Esophagus squamous epithelium (tissue), 5 donors: ENCODE measurements around the gene USH2A. TPM values are rescaled to one million over a fixed set of nuclear protein-coding genes. Genes with fewer than 3 reads are reported as not detected.

Experiments used
- DNase-seq: peaks from one replicate; lab custom pipeline; 2025; lab: John Stamatoyannopoulos, UW
- H3K27ac ChIP-seq, 4 donors: fragments of 200-600 bp; sonication (generic); one replicate each; pipeline ENCODE4 v1.5.1; 2016 to 2019; ENCODE audit warnings: mild to moderate bottlenecking in 1 of 4
- H3K27me3 ChIP-seq, 4 donors: fragments of 200-600 bp; sonication (generic); 1 replicate in 3 of 4; 2 replicates in 1 of 4; pipeline versions ENCODE4 v1.5.1 to v1.6.0; 2017 to 2021; ENCODE audit warnings: antibody characterized with exemption in 1 of 4
- H3K36me3 ChIP-seq, 3 donors: fragments of 200-600 bp; sonication (generic); one replicate each; pipeline ENCODE4 v1.5.1; 2016 to 2019
- H3K4me1 ChIP-seq, 3 donors: fragments of 200-600 bp; sonication (generic); one replicate each; pipeline ENCODE4 v1.5.1; 2017 to 2019
- H3K4me3 ChIP-seq, 4 donors: fragments of 200-600 bp; sonication (generic); 1 replicate in 3 of 4; 2 replicates in 1 of 4; pipeline ENCODE4 v1.5.1; 2016 to 2019; ENCODE audit warnings: mild to moderate bottlenecking in 2 of 4, moderate library complexity in 1 of 4
- H3K9me3 ChIP-seq, 3 donors: fragments of 200-600 bp; sonication (generic); one replicate each; pipeline ENCODE4 v1.5.1; 2016 to 2019
- CTCF ChIP-seq, 6 experiments: fragments of 450-650 bp in 4 of 6; fragments of 200-600 bp in 2 of 6; sonication (generic) in 2 of 6; IDR thresholded peaks; one replicate each; pipeline ENCODE4 v1.5.1; 2016 to 2019; ENCODE audit warnings: antibody characterized with exemption in 6 of 6, mild to moderate bottlenecking in 4 of 6, moderate library complexity in 4 of 6
- POLR2A ChIP-seq, 4 donors: fragments of 450-650 bp; IDR thresholded peaks; one replicate each; pipeline ENCODE4 v1.6.1; 2017; ENCODE audit warnings: antibody characterized with exemption in 4 of 4, mild to moderate bottlenecking in 4 of 4, moderate library complexity in 3 of 4
- WGBS, 2 donors: methylation state at CpG; one replicate each; pipeline ENCODE4 v1.1.5; 2018; 5-methylcytosine and 5-hydroxymethylcytosine counted together
- intact Hi-C: fragments of 100-400 bp; cut with DNase I; formaldehyde crosslinking; loops from one replicate; pipeline ENCODE4 v1.15.0; 2022
- total RNA-seq, 4 donors: library from RNA; depleted of rRNA; stranded (reverse); fragments of >200 nt; gene quantifications; one replicate each; pipeline ENCODE4 v1.1.0, GENCODE V29; 2016
- donor health status: DM: yes; HTN: yes; CAD: no.

The USH2A gene
- total RNA-seq, 4 donors from 2014 or later: under 0.01 TPM; not detected in 3

GRCh38 chr1:215635827-215636226, 787.4 kb downstream of the USH2A start:
- DNase-seq: no peak
- Histone ChIP-seq H3K9me3 (no peaks in the 10 kb centered on the region), H3K36me3 (no peaks in the 10 kb centered on the region), H3K4me1 (peaks cover 10 to 34% (median 20%) of the 10 kb centered on the region in 3 donors), H3K4me3 (no peak overlapping the region), H3K27ac (peak overlapping the region; percentile 65 to 81 (median 76)), H3K27me3 (no peaks in the 10 kb centered on the region)
- WGBS, 2 donors: 59 to 88% methylated on average over 3 to 5 of the region's 6 CpGs
- no peak for TF ChIP-seq CTCF (IDR thresholded peaks at IDR 0.05)
- TF ChIP-seq POLR2A (IDR thresholded peaks at IDR 0.05): no peak
- intact Hi-C loops: no loop called here

GRCh38 chr1:215631489-215631888, 791.8 kb downstream of the USH2A start:
- H3K4me3 ChIP-seq: no peak overlapping the region
- no peaks in the 10 kb centered on the region for H3K9me3 ChIP-seq
- intact Hi-C loops: no loop called here
- no peak for TF ChIP-seq CTCF (IDR thresholded peaks at IDR 0.05)
- peaks cover 3 to 25% (median 11%) of the 10 kb centered on the region in 3 donors for H3K4me1 ChIP-seq
- no peak overlapping the region for H3K27ac ChIP-seq
- WGBS, 2 donors: 14 to 23% methylated on average over 3 of the region's 3 CpGs
- H3K36me3 ChIP-seq: no peaks in the 10 kb centered on the region
- no peak for DNase-seq
- no peaks in the 10 kb centered on the region for H3K27me3 ChIP-seq

- H3K4me1 ChIP-seq: peaks cover 0 to 20% (median 7%) of the 10 kb centered on the region in 3 donors
- 36 to 70% methylated on average over 1 of the region's 1 CpG for WGBS, 2 donors
Observed at GRCh38 chr1:215631040-215631439, 792.2 kb downstream of the USH2A start.

GRCh38 chr1:215625949-215626348, 797.3 kb downstream of the USH2A start:
- no peak for DNase-seq
- TF ChIP-seq POLR2A (IDR thresholded peaks at IDR 0.05) (no peak), CTCF (IDR thresholded peaks at IDR 0.05) (no peak)
- Histone ChIP-seq H3K4me1 (no peaks in the 10 kb centered on the region), H3K27ac (no peak overlapping the region), H3K27me3 (no peaks in the 10 kb centered on the region), H3K9me3 (no peaks in the 10 kb centered on the region), H3K4me3 (no peak overlapping the region), H3K36me3 (peaks cover 0 to 36% (median 0%) of the 10 kb centered on the region in 3 donors)
- intact Hi-C loops: no loop called here

More at GRCh38 chr1:215631040-215631439, 792.2 kb downstream of the USH2A start:
- no peak for DNase-seq
- H3K4me3 ChIP-seq: no peak overlapping the region
- no peaks in the 10 kb centered on the region for H3K27me3 ChIP-seq
- TF ChIP-seq POLR2A (IDR thresholded peaks at IDR 0.05) (no peak), CTCF (IDR thresholded peaks at IDR 0.05) (no peak)
- H3K27ac ChIP-seq: no peak overlapping the region
- no peaks in the 10 kb centered on the region for H3K9me3 ChIP-seq
- intact Hi-C loops: no loop called here
- no peaks in the 10 kb centered on the region for H3K36me3 ChIP-seq

GRCh38 chr1:215623162-215623561, 800.1 kb downstream of the USH2A start:
- H3K4me1 ChIP-seq: no peaks in the 10 kb centered on the region
- 76 to 79% methylated on average over 4 of the region's 4 CpGs for WGBS, 2 donors
- no peaks in the 10 kb centered on the region for H3K27me3 ChIP-seq
- no peak for DNase-seq
- H3K9me3 ChIP-seq: no peaks in the 10 kb centered on the region
- H3K27ac ChIP-seq: no peak overlapping the region
- TF ChIP-seq POLR2A (IDR thresholded peaks at IDR 0.05) (no peak), CTCF (IDR thresholded peaks at IDR 0.05) (no peak)
- H3K4me3 ChIP-seq: no peak overlapping the region
- intact Hi-C loops: no loop called here
- peaks cover 0 to 64% (median 0%) of the 10 kb centered on the region in 3 donors for H3K36me3 ChIP-seq
